Measurements from ENCODE around the gene STIM1.
A peak's percentile ranks its signal among the peaks of the same experiment; 100 is the strongest.

Gene STIM1

DNA sequence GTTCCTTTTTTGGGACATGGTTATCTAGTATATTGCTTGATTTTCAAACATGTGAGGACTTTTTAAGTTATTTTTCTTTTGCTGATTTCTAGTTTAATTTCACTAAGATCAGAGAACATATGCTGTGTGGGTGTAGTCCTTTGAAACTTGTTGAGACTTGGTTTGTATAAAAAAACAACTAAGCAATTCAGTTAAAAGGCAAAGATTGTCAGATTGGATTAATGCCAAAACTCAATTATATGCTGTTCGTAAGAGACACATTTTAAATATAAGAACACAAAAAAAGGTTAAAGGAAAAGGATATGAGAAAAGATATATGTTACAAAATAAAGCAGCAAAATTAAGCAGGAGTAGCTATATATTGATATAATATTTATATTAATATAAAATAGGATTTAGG is 221.3 kb downstream of the STIM1 start:
- DNase-seq: no peak

DNA sequence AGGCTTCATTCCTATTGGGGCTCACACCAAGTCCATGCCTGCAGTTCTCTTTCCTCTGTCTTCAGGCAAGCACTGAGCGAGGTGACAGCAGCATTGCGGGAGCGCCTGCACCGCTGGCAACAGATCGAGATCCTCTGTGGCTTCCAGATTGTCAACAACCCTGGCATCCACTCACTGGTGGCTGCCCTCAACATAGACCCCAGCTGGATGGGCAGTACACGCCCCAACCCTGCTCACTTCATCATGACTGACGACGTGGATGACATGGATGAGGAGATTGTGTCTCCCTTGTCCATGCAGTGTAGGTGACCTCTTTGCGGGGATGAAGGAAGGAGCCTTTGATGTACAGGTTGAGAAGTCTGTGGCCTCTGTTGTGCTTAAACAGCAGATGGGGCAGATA is 227.7 kb downstream of the STIM1 start:
- no peak for DNase-seq

DNA sequence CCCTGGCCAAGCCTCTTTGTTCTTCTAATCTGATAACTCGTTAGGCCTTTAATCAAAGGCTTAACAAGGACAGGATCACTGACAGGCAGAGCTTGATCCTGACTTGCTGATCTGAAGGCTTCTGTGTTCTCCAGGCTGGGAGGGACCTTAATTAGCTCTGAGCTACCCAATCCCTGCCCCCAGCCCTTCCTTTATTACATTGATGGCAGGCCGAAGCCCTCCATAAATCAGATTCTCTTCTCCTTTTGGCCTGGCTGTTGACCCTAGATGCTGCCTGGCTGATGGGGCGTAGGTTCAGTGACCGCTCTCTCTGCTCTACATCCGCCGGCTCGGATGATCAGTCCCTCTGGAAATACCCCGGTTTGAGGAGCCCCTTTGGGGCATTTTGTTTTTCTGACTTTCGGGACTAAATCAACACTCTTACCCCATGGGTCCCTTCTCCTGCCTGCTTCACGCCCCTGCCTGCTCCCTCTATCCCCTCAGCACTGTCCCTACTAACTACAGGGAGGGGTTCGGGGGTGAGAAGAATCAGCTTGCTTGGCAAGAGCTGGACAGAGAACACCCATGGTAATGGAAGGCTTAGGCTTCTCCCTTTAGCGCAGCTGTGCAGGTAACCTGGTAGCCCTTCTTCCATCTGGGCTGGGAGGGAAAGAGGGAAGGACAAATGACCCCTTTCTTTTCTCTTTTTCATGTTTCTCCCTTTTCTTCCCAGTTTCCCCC is 229.1 kb downstream of the STIM1 start:
- DNase-seq: no peak

DNA sequence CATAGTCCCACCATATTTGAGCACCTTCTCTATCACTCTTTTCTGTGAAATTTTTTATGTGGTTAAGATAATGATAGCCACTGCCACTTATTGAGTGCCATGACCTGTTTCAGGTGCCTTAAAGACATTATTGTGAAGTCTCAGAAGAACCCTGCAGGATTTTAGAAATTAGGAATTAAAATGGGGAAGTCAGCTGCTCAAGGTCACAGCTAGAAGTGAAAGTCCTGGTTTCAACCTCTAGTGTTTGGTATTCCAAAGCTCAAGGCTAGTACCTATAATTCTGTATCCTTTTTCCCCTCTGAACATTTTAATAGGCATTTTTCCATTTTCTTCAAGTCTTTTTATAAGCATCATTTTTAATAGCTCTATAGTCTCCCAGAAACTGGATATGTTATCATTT is 230.1 kb downstream of the STIM1 start:
- DNase-seq: no peak

DNA sequence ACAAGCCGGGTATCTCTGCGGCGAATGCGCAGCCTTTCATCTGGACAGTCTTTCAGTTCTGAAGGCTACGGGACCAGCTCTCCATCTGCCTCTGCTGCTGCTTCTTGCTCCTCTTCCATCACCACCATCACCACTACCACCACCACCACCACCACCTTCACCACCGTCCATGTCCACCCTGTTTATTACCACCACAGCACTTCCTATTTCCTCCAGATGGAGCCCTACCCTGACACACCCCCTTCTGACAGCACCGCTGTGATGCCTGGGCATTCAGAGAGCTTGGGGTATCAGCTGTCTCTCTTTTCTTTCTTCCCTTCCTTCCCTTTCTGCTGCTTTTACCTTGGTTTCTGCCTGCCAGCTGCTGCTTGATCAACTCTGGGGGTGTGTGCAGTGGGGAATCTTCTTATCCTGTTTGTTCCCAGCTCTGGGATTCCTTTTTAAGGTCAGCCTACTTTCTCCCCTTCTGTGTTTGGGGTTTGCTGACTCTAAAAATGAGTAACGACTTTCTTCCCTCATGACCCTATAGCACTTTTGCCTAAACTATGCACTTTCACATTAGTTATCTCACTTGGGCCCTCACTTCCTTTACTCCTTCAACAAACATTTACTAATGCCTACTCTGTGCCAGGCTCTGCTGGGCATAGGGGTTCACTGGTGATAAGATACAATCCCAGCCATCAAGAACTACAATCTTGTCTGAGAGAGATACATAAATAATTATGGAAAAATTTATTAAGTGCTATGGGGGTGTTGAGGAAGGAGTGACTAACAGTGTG is 231.3 kb downstream of the STIM1 start:
- no peak for DNase-seq

DNA sequence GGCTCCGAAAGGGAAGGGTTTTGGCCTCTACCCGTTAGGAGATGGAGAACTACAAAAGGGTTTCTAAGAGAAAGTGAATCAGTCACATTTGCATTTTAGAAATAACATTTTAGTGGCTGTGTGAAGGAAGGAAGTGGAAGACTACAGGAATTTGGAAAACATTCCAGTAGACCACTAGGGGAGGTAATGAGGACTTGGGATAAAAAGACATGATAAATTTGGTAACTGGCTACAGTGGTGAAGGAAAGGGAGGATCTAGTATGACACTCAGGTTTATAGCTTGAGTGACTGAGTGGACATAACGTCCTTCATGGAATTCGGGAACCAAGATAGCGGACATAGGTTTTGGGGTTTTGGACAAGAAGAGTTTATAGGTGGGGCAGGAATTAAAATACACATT is 232.1 kb downstream of the STIM1 start:
- DNase-seq: no peak

DNA sequence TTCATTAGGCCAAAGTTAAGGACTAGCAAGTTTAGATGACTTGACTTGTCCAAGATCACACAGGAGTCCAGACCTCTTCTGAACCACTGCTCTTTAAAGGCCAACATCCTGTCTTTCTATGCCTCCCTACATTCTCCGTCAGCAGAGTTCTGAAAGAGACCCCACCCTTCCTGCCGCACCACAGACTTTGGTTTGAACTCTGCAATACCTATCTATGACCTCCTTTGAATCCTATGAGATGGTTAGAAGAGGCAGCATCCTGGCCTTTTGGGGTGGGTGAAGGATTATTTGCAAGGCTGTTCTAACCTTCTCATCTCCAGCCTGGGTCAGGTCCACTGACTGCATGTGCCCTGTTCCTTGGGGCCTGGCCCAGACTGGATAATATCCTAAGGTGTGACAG is 234.8 kb downstream of the STIM1 start:
- DNase-seq: no peak

DNA sequence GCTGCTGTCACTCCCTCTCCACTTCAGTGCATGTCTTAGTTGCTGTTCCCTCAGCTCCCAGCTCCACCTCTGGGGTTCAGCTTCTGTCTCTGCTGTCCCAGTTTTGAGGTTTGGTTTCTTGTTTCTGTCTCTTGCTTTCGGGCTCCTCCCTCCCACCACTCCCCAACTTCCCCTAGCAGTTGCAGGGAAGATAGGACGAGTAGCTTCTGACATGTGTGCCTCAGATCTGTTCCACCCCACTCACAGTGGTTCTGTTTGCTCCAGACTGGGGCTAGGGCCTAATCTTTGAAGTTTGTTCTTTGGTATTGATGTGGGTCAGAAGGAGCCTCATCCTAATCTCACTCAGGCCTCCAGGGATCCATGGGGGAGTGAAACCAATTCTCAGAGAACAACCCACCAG is 236.6 kb downstream of the STIM1 start:
- no peak for DNase-seq

DNA sequence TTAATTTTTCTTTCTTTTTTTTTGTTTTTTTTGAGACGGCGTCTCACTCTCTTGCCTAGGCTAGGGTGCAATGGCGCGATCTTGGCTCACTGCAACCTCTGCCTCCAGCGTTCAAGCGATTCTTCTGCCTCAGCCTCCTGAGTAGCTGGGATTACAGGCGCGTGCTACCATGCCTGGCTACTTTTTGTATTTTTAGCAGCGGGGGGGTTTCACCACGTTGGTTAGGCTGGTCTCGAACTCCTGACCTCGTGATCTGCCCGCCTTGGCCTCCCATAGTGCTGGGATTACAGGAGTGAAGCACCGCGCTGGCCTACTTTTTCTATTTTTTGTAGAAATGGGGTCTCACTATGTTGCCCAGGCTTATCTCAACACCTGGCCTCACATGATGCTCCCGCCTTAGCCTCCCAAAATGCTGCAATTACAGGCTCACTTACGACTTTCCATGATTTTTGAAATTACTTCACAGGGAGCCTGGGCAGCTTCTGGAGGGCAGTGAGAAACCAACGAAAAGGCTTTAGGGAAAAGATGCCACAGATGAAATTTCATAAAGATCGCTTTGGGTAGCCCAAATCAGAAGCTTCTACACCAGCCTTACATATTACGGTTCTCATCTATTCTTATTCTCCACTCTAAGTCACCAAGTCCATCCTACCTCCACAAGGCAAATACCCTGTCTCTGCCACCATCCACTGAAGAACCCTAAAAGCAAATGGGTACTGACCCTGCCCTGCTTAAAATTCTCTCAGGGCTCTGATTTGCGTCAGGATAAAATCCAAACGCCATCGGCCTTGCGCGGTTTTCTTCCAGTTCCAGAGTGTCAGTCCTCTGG is 238.3 kb downstream of the STIM1 start:
- DNase-seq: no peak

DNA sequence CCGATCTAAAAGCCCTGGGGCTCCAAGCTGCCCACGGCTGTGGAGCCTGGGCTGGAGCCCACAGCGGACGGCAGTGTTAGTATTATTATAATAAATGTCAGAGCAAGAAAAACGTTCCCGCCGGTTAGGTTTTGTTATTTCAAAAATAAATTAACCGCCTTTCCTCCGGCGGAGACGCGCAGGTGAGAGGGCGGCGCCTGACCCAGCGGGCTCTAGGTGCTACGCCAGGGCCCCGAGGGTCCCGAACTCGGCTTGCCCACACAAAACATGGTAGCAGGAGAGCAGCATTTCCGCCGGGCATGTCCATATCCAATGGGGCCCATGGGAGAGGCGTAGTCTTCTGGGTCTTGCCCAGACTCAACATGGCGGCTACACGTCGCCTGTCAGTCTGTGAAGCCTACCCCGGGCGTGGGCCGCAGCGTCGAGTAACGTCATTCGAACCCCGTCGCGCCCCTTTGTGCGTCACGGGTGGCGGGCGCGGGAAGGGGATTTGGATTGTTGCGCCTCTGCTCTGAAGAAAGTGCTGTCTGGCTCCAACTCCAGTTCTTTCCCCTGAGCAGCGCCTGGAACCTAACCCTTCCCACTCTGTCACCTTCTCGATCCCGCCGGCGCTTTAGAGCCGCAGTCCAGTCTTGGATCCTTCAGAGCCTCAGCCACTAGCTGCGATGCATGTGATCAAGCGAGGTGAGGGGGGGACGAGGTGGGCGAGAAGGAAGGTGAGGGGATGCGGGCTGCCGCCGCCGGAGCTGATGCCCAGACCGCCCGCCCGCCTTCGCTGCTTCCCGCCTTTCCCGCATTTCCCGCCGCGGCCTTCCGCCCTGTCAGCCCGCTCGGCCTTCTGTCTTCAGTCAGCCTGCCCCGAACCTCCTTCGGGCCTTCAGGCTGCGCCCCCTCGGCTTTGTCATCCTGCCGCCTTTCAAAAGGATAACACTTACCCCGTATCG is 239.2 kb downstream of the STIM1 start, which contains the start of gene RRM1:
TSS of gene RRM1 (plus strand) at position 452 of the 944 bp plus-strand sequence. CDS start at position 666, 214 bp downstream.
- DNase-seq: peak; percentile 95 to 96

DNA sequence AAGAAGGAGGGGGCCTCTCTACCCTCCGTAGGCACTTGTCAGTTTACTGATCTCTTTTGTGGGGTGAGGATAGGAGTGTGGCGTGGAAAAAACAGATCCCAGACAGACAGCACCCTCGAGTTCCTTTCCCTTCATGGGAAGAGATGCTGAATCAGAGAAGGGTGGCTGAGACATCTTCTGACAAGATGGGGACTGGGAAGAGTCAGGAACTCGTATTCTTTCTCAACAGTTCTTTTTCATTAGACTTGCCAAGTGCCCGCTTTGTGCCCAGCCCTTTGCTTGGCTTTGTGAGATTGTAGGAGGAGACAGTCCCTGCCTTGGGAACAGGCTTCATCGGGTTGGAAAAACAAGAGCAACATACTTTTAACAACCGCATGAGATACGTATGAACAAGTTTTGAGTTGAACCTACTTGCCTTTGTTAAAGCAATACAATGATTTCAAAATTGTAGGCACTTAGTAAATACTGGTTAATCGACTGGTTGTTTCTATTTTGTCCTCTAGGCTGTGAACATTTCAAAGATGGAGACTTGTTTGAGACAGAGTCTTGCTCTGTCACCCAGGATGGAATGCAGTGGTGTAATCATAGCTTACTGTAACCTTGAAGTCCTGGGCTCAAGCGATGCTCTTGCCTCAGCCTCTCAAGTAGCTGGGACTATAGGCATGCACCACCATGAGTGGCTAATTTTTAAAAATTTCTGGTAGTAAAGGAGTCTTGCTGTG is 240.2 kb downstream of the STIM1 start:
- DNase-seq: no peak

DNA sequence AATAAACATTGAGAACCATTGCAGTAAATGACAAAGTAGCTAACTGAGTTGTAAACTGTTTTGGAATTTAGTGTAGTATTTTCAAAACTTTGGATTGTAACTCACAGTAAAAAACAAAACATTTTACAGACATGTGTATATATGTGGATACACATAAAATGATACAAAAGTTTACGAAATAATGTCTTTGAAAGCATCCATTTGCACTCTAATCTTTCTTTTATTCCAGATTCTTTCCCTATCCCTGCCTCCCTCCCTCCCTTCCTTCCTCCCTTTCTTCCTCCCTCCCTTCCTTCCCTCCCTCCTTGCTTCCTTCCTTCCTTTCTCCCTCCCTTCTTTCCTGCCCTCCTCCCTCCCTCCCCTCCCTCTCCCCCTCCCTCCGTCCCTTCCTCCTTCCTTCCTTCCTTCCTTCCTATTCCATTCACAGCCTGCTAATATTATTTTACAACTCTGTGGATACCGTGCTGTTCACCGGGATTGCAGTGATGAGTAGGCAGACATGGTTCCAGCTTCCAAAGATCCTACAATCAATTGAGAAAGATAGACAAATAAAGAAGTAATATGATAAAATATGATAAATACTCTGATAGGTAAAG is 242.7 kb downstream of the STIM1 start:
- DNase-seq: no peak

DNA sequence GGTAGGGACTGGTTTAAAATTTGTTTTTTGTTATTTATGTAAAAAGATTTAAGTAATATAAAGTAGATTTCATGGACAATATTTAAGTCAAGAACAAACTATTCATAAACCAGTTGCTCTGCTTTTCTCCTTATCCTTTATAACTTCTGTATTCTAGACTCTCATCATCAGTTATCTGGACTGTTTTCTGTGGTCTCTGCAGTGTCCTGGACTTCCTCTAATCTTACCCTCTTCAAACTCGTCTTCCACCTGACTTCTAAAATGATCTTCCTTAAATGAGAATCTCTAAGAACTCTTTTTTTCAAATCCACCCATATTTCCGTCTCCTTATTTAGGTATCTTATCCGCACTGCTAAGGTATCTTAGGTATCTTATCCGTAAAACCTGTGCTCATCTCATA is 247.2 kb downstream of the STIM1 start:
- no peak for DNase-seq

DNA sequence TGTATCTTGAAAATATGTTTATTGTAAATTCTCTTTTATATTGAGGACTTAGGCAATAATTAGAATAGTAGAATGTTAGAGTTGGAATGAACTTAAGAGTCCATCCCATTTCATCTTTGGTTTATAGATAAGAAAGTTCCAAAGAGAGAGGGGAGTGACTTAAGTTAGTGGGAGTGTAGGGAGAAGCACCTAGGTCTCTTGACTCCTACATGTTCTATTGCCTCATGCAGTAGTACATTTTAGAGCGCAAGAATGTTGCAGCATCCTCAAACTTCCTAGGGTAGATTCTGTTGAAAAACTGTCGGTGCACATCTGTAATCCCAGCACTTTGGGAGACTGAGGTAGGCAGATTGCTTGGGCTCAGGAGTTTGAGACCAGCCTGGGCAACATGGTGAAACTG is 247.8 kb downstream of the STIM1 start:
- DNase-seq: no peak

DNA sequence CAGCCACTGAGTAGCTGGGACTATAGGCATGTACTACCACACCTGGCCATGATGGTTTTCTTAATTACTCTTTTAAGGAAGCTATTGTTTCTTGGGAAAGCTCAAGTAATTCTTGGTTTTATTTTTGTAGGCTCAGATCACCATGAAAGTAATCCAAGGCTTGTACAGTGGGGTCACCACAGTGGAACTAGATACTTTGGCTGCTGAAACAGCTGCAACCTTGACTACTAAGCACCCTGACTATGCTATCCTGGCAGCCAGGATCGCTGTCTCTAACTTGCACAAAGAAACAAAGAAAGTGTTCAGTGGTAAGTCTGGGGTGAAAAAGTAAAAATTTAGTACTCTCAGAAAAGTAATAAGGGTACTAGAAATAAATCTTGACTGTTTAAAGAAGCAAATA is 250.5 kb downstream of the STIM1 start:
- no peak for DNase-seq

DNA sequence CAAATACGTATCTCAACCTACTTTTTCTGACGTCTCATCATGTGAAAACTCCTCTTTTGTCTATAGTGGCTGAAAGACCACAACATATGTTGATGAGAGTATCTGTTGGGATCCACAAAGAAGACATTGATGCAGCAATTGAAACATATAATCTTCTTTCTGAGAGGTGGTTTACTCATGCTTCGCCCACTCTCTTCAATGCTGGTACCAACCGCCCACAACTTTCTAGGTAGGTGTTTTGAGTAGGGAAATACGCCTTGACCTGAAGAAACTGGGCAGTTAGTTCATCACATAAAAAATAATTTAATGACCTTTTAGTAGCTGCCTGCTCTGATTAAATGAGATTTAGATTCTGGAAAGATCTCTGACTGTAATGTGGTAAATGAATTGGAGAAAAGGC is 256.4 kb downstream of the STIM1 start:
- no peak for DNase-seq

DNA sequence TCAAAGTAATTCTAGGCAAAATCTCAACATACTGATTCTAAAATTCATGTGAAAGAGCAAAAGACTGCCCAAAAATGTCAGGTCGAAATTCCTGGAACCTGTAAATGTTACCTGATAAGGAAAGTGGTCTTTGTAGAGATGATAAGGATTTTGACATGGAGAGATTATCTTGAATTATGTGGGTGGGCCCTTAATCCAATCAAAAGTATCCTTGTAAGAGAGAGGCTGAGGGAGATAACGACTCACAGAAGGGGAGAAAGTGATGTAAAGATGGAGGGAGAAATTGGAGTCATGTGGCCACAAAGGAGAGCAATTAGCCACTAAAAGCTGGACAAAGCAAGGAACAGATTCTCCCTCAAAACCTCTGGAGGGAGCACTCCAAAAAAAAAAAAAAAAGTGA is 259.7 kb downstream of the STIM1 start:
- no peak for DNase-seq

DNA sequence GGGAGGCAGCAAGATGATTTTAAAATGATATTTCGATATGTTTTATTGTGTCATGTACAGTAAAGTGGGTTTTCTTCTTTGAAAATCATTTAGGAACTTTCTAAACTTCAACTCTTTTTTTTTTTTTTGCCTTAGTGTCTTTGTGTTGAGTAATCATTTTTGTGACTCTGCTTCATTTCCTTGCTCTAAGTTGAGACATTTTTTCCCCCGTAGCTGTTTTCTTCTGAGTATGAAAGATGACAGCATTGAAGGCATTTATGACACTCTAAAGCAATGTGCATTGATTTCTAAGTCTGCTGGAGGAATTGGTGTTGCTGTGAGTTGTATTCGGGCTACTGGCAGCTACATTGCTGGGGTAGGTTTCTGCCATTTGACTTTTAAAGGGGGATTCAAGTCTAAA is 262.6 kb downstream of the STIM1 start:
- DNase-seq: no peak

DNA sequence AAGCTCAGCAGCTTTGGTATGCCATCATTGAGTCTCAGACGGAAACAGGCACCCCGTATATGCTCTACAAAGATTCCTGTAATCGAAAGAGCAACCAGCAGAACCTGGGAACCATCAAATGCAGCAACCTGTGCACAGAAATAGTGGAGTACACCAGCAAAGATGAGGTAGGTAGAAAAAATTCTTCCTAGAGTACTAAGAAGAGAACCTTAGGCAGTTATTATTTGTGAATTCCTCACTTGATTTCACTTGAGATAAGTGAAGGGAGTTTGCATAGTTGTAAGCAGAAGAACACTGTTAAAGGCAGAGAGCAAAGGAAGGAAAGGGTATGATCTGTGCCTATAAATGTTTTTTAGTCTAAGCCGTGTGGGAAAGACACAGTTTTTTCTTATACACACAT is 267.8 kb downstream of the STIM1 start:
- no peak for DNase-seq

DNA sequence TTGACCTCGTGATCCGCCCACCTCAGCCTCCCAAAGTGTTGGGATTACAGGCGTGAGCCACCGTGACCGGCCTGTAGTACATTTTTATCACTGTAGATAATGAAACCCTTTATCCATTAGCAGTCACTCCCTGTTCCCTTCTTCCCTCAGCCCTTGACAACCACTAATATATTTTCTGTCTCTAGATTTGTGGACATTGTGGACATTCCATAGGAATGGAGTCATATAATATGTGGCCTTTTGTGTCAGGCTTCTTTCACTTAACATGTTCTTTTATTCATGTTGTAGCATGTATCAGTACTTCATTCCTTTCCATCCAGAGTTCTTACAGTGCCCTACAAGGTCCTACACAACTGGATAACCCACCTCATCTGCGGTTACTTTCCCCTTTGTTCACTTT is 269.7 kb downstream of the STIM1 start:
- no peak for DNase-seq

DNA sequence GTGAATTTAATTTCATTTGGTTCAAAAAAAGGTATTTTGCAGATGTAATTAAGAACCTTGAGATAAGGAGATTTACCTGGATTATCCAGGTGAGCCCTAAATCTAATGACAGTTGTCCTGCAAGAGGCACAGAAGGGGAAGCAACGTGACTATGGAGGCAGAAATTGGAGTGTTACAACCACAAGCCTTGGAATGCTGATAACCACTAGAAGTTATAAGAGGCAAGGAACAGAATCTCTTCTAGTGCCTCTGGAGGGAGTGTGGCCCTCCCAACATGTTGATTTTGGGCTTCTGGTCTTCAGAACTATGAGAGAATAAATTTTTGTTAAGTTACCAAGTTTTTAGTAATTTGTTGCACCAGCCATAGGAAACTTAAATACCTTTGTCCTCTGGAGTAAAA is 271.9 kb downstream of the STIM1 start:
- no peak for DNase-seq

All from activated CD4-positive, alpha-beta T cell treated with anti-CD3 and anti-CD28 coated beads, Interleukin-2, amount 50 U/mL, for 48 hours (primary cell).